Testis (tissue), 2 donors: Measurements from ENCODE around the gene MEGF9.

Experiments
- CTCF ChIP-seq, 3 experiments: fragments of 450-650 bp in 2 of 3; fragments of 200-600 bp in 1 of 3; sonication (generic) in 1 of 3; IDR thresholded peaks; one replicate each; pipeline ENCODE4 v1.5.1; 2016 to 2019; ENCODE audit warnings: antibody characterized with exemption in 3 of 3, mild to moderate bottlenecking in 2 of 3, moderate library complexity in 1 of 3
- POLR2A ChIP-seq: fragments of 450-650 bp; IDR thresholded peaks from one replicate; pipeline ENCODE4 v1.6.1; 2017; ENCODE audit warnings: antibody characterized with exemption, mild to moderate bottlenecking, moderate library complexity

DNA sequence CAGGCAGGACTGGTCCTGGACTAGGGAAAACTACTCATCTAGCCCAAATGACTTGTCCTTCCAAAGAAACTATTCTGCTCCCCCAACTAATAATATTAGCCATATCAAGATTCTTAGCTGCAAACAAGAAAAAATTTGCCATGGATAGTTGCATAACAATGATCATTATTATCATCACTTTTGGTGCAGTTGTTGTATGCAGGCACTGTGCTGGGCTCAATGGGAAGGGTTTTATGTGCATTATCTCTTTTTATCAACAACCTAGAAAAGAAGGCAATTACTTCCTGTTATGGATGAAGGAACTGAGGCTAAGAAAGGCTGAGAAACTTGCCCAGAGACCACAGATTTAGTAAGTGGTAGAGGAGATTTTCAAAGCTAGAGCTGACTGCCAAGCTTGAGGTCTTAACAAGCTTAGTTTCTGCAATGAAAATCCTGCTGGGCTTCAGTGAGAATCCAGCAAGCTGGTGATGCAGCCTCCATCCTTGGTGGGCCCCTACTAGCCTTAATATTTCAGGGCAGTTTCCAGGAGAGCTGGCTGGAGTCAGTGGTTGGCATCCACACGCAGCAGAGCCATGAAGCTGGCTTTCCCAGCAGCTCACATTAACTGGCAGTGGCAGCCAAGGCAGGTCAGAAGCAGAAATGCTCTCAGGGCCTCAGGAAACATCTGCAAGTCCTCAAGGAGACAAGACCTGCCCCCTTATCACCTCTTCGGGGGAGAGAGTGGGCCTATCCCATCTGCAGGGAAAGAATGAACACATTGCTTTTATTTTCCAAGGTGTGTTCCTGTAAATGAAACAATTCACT, 20.5 kb upstream of the MEGF9 start:
- TF ChIP-seq CTCF (IDR thresholded peaks at IDR 0.05) (no peak), POLR2A (no peak)
